Neural progenitor cell (in vitro differentiated cells): ENCODE measurements around the gene PVR. TPM values are rescaled to one million over a fixed set of nuclear protein-coding genes. Genes with fewer than 3 reads are reported as not detected.
A peak's percentile ranks its signal among the peaks of the same experiment; 100 is the strongest.

Experiments used
- DNase-seq: peaks from one replicate; pipeline ENCODE4 v3.0.0-alpha.2; 2016; ENCODE audit warnings: low spot score
- H2AFZ ChIP-seq: fragments of 200-600 bp; sonication (generic); replicated peaks from 2 replicates; pipeline ENCODE4 v1.6.1; 2016; ENCODE audit warnings: antibody characterized with exemption
- H3F3A ChIP-seq: fragments of 200-600 bp; sonication (generic); 2 replicates; pipeline ENCODE4 v1.6.1; 2016; ENCODE audit warnings: antibody characterized with exemption, low read depth
- H3K27ac ChIP-seq: fragments of 200-600 bp; sonication (generic); 2 replicates; pipeline ENCODE4 v1.5.1; 2016; ENCODE audit warnings: mild to moderate bottlenecking
- H3K27me3 ChIP-seq: fragments of 200-600 bp; sonication (generic); 2 replicates; pipeline ENCODE4 v1.6.1; 2016; ENCODE audit warnings: mild to moderate bottlenecking, moderate library complexity
- H3K36me3 ChIP-seq: fragments of 200-600 bp; sonication (generic); 2 replicates; pipeline ENCODE4 v1.5.1; 2016
- H3K4me1 ChIP-seq: fragments of 200-600 bp; sonication (generic); 2 replicates; pipeline ENCODE4 v1.6.1; 2016; ENCODE audit warnings: mixed run types
- H3K4me2 ChIP-seq: fragments of 200-600 bp; sonication (generic); 2 replicates; pipeline ENCODE4 v1.6.1; 2016
- H3K4me3 ChIP-seq: fragments of 200-600 bp; sonication (generic); 2 replicates; pipeline ENCODE4 v1.5.1; 2016
- H3K79me2 ChIP-seq: fragments of 200-600 bp; sonication (generic); 2 replicates; pipeline ENCODE4 v1.6.1; 2016; ENCODE audit warnings: low read depth
- H3K9ac ChIP-seq: fragments of 200-600 bp; sonication (generic); 2 replicates; pipeline ENCODE4 v1.6.1; 2016
- H3K9me3 ChIP-seq: fragments of 200-600 bp; sonication (generic); 2 replicates; pipeline ENCODE4 v1.5.1; 2016; ENCODE audit warnings: low read depth
- H4K20me1 ChIP-seq: fragments of 200-600 bp; sonication (generic); 2 replicates; pipeline ENCODE4 v1.6.1; 2016; ENCODE audit warnings: low read depth
- H3K27ac Mint-ChIP-seq: 3 replicates; pipeline ENCODE4 v1.8.0; 2021; ENCODE audit warnings: mixed read lengths
- H3K27me3 Mint-ChIP-seq: 2 replicates; pipeline ENCODE4 v1.8.0; 2022; ENCODE audit warnings: low read depth, mild to moderate bottlenecking, inconsistent platforms, moderate library complexity, mixed read lengths; ENCODE audit not compliant: insufficient read depth
- H3K36me3 Mint-ChIP-seq: 3 replicates; pipeline ENCODE4 v1.8.0; 2021; ENCODE audit warnings: mixed read lengths
- H3K4me1 Mint-ChIP-seq: 3 replicates; pipeline ENCODE4 v1.8.0; 2021; ENCODE audit warnings: mixed read lengths
- H3K4me3 Mint-ChIP-seq: 3 replicates; pipeline ENCODE4 v1.8.0; 2021; ENCODE audit warnings: mild to moderate bottlenecking, moderate library complexity, mixed read lengths
- H3K9me3 Mint-ChIP-seq: 3 replicates; pipeline ENCODE4 v1.8.0; 2020; ENCODE audit warnings: mixed read lengths
- EZH2 ChIP-seq: fragments of 200-600 bp; sonication (generic); IDR thresholded peaks from 2 replicates; pipeline ENCODE4 v1.6.1; 2017; ENCODE audit warnings: antibody characterized with exemption, mild to moderate bottlenecking, moderate library complexity
- EZH2phosphoT487 ChIP-seq: fragments of 200-600 bp; sonication (generic); IDR thresholded peaks from 2 replicates; pipeline ENCODE4 v1.6.1; 2017; ENCODE audit warnings: antibody characterized with exemption
- total RNA-seq: library from RNA; depleted of rRNA; stranded (reverse); fragments of >200 nt; gene quantifications from 2 replicates; pipeline ENCODE4 v1.2.3, GENCODE V29; 2015; ENCODE audit warnings: low replicate concordance
- TF ChIP-seq, protein P1 (sequence below): fragments of 200-600 bp; sonication (generic); IDR thresholded peaks from 2 replicates; pipeline ENCODE4 v1.5.1; 2017; ENCODE audit warnings: antibody characterized with exemption, mild to moderate bottlenecking

The PVR gene
- total RNA-seq, 1 donor from 2014 or later: 4.4 TPM

- Histone ChIP-seq H3K27ac (no peak overlapping the region), H3K9me3 (no peaks in the 10 kb centered on the region), H3K4me2 (no peak overlapping the region), H3K79me2 (no peaks in the 10 kb centered on the region), H3K36me3 (no peaks in the 10 kb centered on the region), H3K9ac (no peak overlapping the region), H4K20me1 (no peaks in the 10 kb centered on the region), H3K27me3 (no peaks in the 10 kb centered on the region), H3F3A (no peaks in the 10 kb centered on the region), H2AFZ (no peak overlapping the region), H3K4me1 (no peaks in the 10 kb centered on the region), H3K4me3 (no peak overlapping the region)
- H3K36me3 Mint-ChIP-seq: peaks cover 13% of the 10 kb centered on the region
- DNase-seq: peak; percentile 81
- no peak overlapping the region for H3K27ac Mint-ChIP-seq
- no peak overlapping the region for H3K4me3 Mint-ChIP-seq
- no peaks in the 10 kb centered on the region for H3K9me3 Mint-ChIP-seq
- TF ChIP-seq, protein P1, sequence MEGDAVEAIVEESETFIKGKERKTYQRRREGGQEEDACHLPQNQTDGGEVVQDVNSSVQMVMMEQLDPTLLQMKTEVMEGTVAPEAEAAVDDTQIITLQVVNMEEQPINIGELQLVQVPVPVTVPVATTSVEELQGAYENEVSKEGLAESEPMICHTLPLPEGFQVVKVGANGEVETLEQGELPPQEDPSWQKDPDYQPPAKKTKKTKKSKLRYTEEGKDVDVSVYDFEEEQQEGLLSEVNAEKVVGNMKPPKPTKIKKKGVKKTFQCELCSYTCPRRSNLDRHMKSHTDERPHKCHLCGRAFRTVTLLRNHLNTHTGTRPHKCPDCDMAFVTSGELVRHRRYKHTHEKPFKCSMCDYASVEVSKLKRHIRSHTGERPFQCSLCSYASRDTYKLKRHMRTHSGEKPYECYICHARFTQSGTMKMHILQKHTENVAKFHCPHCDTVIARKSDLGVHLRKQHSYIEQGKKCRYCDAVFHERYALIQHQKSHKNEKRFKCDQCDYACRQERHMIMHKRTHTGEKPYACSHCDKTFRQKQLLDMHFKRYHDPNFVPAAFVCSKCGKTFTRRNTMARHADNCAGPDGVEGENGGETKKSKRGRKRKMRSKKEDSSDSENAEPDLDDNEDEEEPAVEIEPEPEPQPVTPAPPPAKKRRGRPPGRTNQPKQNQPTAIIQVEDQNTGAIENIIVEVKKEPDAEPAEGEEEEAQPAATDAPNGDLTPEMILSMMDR: peak; percentile 93
- no peak for TF ChIP-seq EZH2
- H3K27me3 Mint-ChIP-seq: peaks cover 6% of the 10 kb centered on the region
- no peaks in the 10 kb centered on the region for H3K4me1 Mint-ChIP-seq
Measured at GRCh38 chr19:44657211-44657921, 13.7 kb downstream of the PVR start.

DNA sequence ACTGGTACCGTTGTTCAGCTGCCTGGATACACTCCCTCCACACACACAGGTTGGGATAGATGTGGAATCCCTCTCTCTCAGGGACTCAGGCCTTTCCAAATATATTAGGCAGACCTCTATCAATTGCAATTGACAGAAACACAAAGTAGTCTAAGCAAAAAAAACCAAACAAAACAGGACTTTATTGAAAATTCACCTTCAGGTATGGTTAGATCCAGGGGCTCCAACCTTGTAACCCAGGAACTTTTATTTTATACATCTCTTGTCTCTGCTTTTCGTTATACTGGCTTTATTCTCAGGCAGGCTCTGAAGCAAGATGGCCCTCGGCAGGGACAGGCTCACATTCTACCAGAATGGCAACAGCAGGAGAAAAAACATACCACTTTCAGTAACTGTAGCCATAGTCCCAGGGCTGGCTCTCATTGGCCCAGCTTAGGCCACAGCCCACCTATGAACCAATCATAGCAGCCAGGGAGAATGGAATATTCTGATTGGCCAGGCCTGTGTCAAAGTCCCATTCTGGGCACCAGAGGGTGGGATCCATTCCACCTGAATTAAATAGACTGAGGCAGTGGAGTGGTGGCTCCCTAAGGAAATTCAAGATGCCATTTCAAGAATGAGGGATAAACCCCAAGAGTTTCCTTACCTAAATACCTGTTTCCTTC is 14.5 kb downstream of the PVR start:
- Mint-ChIP-seq H3K4me3 (no peak overlapping the region), H3K4me1 (no peaks in the 10 kb centered on the region), H3K9me3 (no peaks in the 10 kb centered on the region), H3K27me3 (peaks cover 6% of the 10 kb centered on the region), H3K36me3 (peaks cover 10% of the 10 kb centered on the region), H3K27ac (no peak overlapping the region)
- H3K4me1 ChIP-seq: no peaks in the 10 kb centered on the region
- no peak overlapping the region for H3K27ac ChIP-seq
- H3K9ac ChIP-seq: no peak overlapping the region
- no peak overlapping the region for H3K4me3 ChIP-seq
- H3K4me2 ChIP-seq: no peak overlapping the region
- H3F3A ChIP-seq: no peaks in the 10 kb centered on the region
- no peaks in the 10 kb centered on the region for H3K36me3 ChIP-seq
- DNase-seq: no peak
- no peaks in the 10 kb centered on the region for H3K79me2 ChIP-seq
- no peaks in the 10 kb centered on the region for H4K20me1 ChIP-seq
- no peaks in the 10 kb centered on the region for H3K9me3 ChIP-seq
- no peaks in the 10 kb centered on the region for H3K27me3 ChIP-seq
- no peak overlapping the region for H2AFZ ChIP-seq
- TF ChIP-seq, protein P1: no peak
- TF ChIP-seq EZH2phosphoT487 (no peak), EZH2 (no peak)

DNA sequence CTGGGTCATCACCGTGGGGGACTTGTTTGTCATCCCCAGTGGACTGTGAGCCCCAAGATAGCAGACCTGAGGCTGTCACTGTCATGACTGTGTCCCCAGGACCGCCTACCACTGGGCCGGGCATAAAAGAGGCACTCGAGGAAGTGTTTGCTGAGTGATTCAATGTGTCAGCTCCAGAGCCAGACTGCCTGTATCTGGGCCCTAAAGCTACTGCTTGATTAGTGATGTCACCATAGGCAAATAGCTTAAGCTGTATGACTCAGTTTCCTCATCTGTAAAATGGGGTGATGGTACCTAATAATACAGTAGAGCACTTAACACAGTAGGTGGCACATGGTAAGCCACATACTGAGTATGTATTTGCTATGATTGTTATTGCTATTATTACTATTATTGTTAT is 16.4 kb downstream of the PVR start:
- H3K27ac Mint-ChIP-seq: no peak overlapping the region
- H3K36me3 ChIP-seq: no peaks in the 10 kb centered on the region
- no peak for DNase-seq
- no peak overlapping the region for H3K9ac ChIP-seq
- no peak overlapping the region for H3K4me2 ChIP-seq
- H3K4me3 Mint-ChIP-seq: no peak overlapping the region
- peaks cover 10% of the 10 kb centered on the region for H3K36me3 Mint-ChIP-seq
- peaks cover 3% of the 10 kb centered on the region for H3K27me3 Mint-ChIP-seq
- no peak overlapping the region for H3K27ac ChIP-seq
- H4K20me1 ChIP-seq: no peaks in the 10 kb centered on the region
- no peaks in the 10 kb centered on the region for H3K9me3 ChIP-seq
- H3K4me1 Mint-ChIP-seq: no peaks in the 10 kb centered on the region
- H3F3A ChIP-seq: no peaks in the 10 kb centered on the region
- no peaks in the 10 kb centered on the region for H3K9me3 Mint-ChIP-seq
- H3K4me1 ChIP-seq: no peaks in the 10 kb centered on the region
- no peak overlapping the region for H2AFZ ChIP-seq
- no peaks in the 10 kb centered on the region for H3K79me2 ChIP-seq
- H3K27me3 ChIP-seq: no peaks in the 10 kb centered on the region
- TF ChIP-seq, protein P1: no peak
- no peak for TF ChIP-seq EZH2
- TF ChIP-seq EZH2phosphoT487: no peak
- H3K4me3 ChIP-seq: no peak overlapping the region
